Measurements from ENCODE around the gene LAMTOR3. TPM values are rescaled to one million over a fixed set of nuclear protein-coding genes. Genes with fewer than 3 reads are reported as not detected.

The LAMTOR3 gene
- total and polyA plus RNA-seq, 2 experiments from 2014 or later, result 40.8 to 64.5 TPM

DNA sequence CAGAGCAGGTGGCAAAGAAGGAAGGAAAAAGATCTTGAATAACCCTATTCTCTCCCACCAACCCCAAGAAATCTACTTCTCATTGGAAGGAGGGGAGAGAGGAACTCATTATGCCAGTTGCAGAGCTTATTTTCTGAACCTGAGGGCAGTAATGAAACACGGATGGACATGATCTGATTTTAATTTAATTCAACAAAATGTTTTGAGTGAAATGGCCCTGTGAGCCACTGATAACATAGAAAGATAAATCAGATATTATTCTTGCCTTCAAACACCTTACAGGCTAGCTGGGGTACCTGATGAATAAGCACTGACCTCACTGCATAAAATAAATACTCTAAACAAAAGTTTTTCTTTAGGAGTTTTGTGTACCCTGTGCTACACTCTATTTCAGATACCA, 47.3 kb downstream of the LAMTOR3 start (continued):
- no peak for TF ChIP-seq ZNF462 (CRISPR knock-in tag; IDR thresholded peaks at IDR 0.05)
- TF ChIP-seq ZNF331 (CRISPR knock-in tag; IDR thresholded peaks at IDR 0.05; ENCODE audit: low read depth), result no peak

DNA sequence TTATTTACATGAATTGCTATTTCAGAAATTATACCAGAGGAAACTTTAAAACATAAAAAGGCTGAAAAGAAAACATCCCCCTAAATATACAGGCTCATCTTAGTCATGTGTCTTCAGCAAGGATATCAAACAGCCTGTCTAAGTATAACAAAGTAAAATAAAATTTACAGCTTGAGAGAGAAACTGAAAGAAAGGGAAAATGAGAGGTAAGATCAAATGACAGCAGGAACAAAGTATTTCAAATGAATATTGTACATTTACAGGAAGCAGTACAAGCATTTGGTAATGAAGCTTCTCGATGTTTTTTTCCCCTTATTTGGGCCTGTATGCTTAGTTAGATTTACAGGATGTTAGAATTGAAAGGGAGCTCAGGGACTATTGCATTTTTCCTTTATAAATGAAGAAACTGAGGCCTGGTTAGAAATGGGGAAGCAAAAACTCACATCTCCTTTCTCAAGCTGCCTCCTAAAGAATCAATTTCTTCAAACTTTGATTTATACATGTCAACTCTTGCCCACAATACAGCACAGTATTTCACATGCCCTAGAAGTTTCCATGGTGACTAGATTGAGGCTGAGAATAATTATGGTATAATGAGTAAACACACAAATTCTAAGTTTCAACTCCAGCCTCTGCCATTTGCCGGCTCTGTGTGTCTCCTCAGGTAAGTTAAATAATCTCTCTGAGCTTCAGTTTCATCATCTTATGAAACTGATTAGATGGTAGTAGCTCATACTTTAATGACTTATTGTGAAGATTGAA, 48.3 kb downstream of the LAMTOR3 start:
- Histone ChIP-seq H3F3A (replicated peaks; ENCODE audit: low read depth) (no peaks in the 10 kb centered on the region), H3K27me3 (ENCODE audit: insufficient read depth) (no peaks in the 10 kb centered on the region), H2AFZ (no peak overlapping the region), H3K4me3 (no peak overlapping the region), H3K4me2 (no peak overlapping the region), H3K79me2 (replicated peaks; ENCODE audit: insufficient read depth) (no peaks in the 10 kb centered on the region), H3K4me1 (ENCODE audit: insufficient read depth) (no peaks in the 10 kb centered on the region), H3K36me3 (ENCODE audit: insufficient read depth) (no peaks in the 10 kb centered on the region), H3K27ac (ENCODE audit: low read depth) (no peak overlapping the region), H3K9me2 (ENCODE audit: insufficient read depth) (no peaks in the 10 kb centered on the region), H4K20me1 (replicated peaks; ENCODE audit: insufficient read depth) (no peaks in the 10 kb centered on the region)
- Mint-ChIP-seq H3K27ac (no peak overlapping the region), H3K4me3 (no peak overlapping the region), H3K36me3 (ENCODE audit: low read depth) (no peaks in the 10 kb centered on the region), H3K27me3 (ENCODE audit: insufficient read depth, low read depth, poor library complexity) (no peaks in the 10 kb centered on the region), H3K4me1 (no peaks in the 10 kb centered on the region), H3K9me3 (no peaks in the 10 kb centered on the region)
- TF ChIP-seq ZNF114 (CRISPR knock-in tag; IDR thresholded peaks at IDR 0.05) (no peak), CREB1 (CRISPR knock-in tag; IDR thresholded peaks at IDR 0.05; ENCODE audit: low read depth) (no peak)
- TF ChIP-seq, protein P1, sequence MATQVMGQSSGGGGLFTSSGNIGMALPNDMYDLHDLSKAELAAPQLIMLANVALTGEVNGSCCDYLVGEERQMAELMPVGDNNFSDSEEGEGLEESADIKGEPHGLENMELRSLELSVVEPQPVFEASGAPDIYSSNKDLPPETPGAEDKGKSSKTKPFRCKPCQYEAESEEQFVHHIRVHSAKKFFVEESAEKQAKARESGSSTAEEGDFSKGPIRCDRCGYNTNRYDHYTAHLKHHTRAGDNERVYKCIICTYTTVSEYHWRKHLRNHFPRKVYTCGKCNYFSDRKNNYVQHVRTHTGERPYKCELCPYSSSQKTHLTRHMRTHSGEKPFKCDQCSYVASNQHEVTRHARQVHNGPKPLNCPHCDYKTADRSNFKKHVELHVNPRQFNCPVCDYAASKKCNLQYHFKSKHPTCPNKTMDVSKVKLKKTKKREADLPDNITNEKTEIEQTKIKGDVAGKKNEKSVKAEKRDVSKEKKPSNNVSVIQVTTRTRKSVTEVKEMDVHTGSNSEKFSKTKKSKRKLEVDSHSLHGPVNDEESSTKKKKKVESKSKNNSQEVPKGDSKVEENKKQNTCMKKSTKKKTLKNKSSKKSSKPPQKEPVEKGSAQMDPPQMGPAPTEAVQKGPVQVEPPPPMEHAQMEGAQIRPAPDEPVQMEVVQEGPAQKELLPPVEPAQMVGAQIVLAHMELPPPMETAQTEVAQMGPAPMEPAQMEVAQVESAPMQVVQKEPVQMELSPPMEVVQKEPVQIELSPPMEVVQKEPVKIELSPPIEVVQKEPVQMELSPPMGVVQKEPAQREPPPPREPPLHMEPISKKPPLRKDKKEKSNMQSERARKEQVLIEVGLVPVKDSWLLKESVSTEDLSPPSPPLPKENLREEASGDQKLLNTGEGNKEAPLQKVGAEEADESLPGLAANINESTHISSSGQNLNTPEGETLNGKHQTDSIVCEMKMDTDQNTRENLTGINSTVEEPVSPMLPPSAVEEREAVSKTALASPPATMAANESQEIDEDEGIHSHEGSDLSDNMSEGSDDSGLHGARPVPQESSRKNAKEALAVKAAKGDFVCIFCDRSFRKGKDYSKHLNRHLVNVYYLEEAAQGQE (IDR thresholded peaks at IDR 0.05; ENCODE audit: unreplicated experiment), result no peak
- TF ChIP-seq, protein P2, sequence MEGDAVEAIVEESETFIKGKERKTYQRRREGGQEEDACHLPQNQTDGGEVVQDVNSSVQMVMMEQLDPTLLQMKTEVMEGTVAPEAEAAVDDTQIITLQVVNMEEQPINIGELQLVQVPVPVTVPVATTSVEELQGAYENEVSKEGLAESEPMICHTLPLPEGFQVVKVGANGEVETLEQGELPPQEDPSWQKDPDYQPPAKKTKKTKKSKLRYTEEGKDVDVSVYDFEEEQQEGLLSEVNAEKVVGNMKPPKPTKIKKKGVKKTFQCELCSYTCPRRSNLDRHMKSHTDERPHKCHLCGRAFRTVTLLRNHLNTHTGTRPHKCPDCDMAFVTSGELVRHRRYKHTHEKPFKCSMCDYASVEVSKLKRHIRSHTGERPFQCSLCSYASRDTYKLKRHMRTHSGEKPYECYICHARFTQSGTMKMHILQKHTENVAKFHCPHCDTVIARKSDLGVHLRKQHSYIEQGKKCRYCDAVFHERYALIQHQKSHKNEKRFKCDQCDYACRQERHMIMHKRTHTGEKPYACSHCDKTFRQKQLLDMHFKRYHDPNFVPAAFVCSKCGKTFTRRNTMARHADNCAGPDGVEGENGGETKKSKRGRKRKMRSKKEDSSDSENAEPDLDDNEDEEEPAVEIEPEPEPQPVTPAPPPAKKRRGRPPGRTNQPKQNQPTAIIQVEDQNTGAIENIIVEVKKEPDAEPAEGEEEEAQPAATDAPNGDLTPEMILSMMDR (conservative IDR thresholded peaks at IDR 0.05; ENCODE audit: low read depth in 2 of 2), result no peak
- DNase-seq (ENCODE audit: low spot score) (no peak), ATAC-seq (no peak)

Data from GM23338 (cell line).